GM06990 (cell line): ENCODE data around the gene CAMTA1.

ENCODE experiments used
- DNase-seq: peaks from one replicate; pipeline ENCODE4 v3.0.0-alpha.2; 2011; ENCODE audit not compliant: insufficient read length; ENCODE audit errors: extremely low read depth
- H3K27me3 ChIP-seq: replicated peaks from 2 replicates; pipeline ENCODE4 v1.6.0; 2011; ENCODE audit warnings: low read length; ENCODE audit not compliant: control insufficient read depth, insufficient read depth
- H3K36me3 ChIP-seq: 2 replicates; pipeline ENCODE4 v1.5.1; 2011; ENCODE audit warnings: low read length; ENCODE audit not compliant: control insufficient read depth, insufficient read depth
- H3K4me3 ChIP-seq: replicated peaks from 2 replicates; pipeline ENCODE4 v1.5.1; 2011; ENCODE audit warnings: low read depth, mild to moderate bottlenecking, control low read depth, low read length
- CTCF ChIP-seq: IDR thresholded peaks from 2 replicates; pipeline ENCODE4 v1.5.1; 2011; ENCODE audit warnings: low read length, control low read depth, mild to moderate bottlenecking, inconsistent platforms; ENCODE audit not compliant: insufficient read depth, poor library complexity, severe bottlenecking

Gene CAMTA1

GRCh38 chr1:7808253-7808844 lies 1023.1 kb downstream of the CAMTA1 start:
- Histone ChIP-seq H3K36me3 (no peaks in the 10 kb centered on the region), H3K27me3 (no peaks in the 10 kb centered on the region), H3K4me3 (no peak overlapping the region)
- peak; percentile 39 for TF ChIP-seq CTCF
- no peak for DNase-seq

GRCh38 chr1:7809742-7810141 lies 1024.5 kb downstream of the CAMTA1 start:
- DNase-seq: no peak
- no peaks in the 10 kb centered on the region for H3K36me3 ChIP-seq
- no peaks in the 10 kb centered on the region for H3K27me3 ChIP-seq
- no peak overlapping the region for H3K4me3 ChIP-seq
- no peak for TF ChIP-seq CTCF

- H3K36me3 ChIP-seq: no peaks in the 10 kb centered on the region
- no peaks in the 10 kb centered on the region for H3K27me3 ChIP-seq
- no peak for TF ChIP-seq CTCF
- no peak overlapping the region for H3K4me3 ChIP-seq
- no peak for DNase-seq
Measured at GRCh38 chr1:7810395-7810794, 1025.1 kb downstream of the CAMTA1 start.

- Histone ChIP-seq H3K27me3 (no peaks in the 10 kb centered on the region), H3K36me3 (no peaks in the 10 kb centered on the region), H3K4me3 (no peak overlapping the region)
- no peak for TF ChIP-seq CTCF
- no peak for DNase-seq
Measured at GRCh38 chr1:7811476-7811875, 1026.2 kb downstream of the CAMTA1 start.

- no peaks in the 10 kb centered on the region for H3K27me3 ChIP-seq
- H3K36me3 ChIP-seq: no peaks in the 10 kb centered on the region
- no peak for DNase-seq
- H3K4me3 ChIP-seq: no peak overlapping the region
- TF ChIP-seq CTCF: no peak
Measured at GRCh38 chr1:7813677-7814373, 1028.6 kb downstream of the CAMTA1 start.
